DMS 273 (cell line): ENCODE results near the gene AP1G2.
"Not testable (repeated sequence)": the region's sequence is repeated elsewhere in the genome, so short reads cannot be mapped to it uniquely, and the experiment has no call there.

Source experiments
- DNase-seq: peaks from one replicate; lab custom pipeline; 2025; ENCODE audit not compliant: unreplicated experiment; lab: John Stamatoyannopoulos, UW

Gene AP1G2

DNA sequence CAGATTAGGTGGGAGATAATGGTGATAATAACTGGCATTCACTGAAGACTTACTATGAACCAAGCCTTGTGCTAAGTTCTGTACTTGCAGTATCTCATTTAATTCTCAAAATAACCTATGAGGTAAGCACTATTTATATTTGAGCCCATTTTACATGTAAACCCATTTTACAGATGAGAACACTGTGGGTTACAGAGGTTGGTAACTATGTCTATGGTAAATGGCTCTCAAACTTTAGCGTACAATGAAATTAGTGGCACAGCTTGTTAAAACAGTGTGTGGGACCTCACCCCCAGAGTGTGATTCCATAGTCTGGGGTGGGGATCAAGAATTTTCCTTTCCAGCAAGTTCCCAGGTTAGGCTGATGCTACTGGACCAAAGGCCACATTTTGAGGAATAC is 33.2 kb upstream of the AP1G2 start:
- DNase-seq = no peak

DNA sequence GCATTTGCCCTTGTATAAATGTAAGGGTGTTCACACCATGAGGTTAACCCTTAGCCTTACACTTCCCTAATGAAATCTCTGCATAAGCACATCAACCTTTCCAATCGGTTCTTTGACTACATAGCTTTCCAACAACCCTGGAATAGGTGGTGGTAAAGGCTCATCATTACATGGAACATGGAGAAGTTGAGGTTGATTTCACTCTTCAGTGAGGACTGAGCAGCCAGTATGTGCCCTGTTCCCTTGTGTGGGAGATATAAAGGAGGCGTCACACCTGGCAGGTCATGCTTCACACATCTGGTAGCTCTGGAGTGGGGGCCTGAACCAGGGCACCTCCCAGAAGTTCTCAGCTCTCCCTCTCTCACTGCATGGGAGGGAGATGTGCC is 32.7 kb upstream of the AP1G2 start:
- no peak for DNase-seq

DNA sequence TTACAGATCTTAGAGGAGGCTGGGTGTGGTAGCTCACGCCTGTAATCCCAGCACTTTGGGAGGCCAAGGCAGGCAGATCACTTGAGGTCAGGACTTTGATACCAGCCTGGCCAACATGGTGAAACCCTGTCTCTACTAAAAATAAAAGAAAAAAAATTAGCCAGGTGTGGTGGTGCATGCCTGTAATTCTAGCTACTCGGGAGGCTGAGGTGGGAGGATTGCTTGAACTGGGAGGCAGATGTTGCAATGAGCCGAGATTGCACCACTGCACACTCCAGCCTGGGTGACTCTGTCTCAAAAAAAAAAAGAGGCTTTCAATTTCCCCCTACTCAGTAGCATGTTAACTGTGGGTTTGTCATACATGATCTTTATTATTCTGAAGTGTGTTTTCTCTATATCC is 26.6 kb upstream of the AP1G2 start:
- not testable (repeated sequence) for DNase-seq

DNA sequence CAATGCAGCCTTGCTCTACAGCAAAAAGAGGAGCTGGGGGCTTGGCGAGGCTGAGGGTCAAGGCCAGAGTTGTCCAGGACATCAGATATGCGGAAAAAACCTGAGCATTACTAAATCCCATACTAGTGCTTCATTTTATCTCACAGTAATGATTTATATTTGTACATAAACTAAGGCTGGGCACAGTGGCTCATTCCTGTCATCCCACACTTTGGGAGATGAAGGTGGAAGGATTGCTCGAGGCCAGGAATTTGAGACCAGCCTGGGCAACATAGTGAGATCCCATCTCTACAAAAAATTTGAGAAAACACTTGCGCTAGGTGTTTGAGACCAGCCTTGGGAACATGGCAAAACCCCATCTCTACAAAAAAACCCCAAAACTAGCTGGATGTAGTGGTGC is 22.6 kb upstream of the AP1G2 start:
- DNase-seq = no peak

DNA sequence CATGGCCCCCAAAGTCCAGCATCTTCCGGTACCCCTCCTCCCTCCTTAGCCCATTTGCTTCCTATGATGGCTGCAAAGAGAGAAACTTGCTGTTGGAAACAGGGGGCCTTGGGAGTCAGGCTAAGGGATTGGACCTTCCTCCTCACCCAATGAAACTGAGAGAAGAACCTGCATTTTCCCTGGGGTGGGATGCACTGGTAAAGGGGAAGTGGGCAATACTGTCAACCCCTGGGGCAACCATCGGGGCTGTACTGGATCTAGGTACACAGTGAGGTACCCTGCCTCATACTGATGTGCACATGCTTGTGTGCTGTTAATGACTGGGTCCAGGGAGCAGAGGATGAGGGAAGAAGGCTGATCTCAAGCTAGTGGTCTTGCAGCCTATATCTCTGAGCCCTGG is 22.0 kb upstream of the AP1G2 start:
- no peak for DNase-seq

DNA sequence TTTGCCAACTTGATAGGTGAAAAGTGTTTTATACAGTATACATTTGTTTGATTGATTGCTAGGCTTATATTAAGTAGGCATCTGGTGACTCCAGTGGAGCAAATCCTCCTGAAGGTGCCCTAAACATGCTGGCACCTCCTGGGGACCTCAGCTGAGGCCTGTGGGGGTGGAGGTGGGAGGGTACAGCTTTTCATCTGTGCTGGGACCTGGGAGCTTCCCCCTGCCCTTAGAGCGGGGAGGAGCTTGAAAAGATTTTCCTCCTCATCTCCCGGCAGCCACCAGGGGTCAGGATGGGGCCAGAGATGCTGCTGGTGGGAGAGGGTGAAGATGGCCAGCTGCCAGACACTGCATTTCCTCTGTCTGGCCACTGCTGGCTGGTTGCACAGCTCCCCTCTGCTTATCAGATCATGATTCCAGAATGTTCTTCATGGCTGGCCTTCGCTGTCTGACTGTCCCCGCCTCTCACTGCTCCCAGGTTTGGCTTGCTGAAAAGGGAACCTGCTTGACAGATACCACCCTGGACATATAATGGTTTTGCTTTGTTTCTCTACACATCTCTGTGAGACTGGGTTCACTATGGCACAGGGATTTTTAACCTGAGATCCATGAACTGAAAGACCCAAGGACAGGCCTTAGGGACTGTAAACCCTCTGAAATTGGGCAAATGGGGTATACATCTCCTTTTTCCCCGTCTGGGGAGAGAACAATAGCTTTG is 21.4 kb upstream of the AP1G2 start:
- DNase-seq = peak; percentile 95

DNA sequence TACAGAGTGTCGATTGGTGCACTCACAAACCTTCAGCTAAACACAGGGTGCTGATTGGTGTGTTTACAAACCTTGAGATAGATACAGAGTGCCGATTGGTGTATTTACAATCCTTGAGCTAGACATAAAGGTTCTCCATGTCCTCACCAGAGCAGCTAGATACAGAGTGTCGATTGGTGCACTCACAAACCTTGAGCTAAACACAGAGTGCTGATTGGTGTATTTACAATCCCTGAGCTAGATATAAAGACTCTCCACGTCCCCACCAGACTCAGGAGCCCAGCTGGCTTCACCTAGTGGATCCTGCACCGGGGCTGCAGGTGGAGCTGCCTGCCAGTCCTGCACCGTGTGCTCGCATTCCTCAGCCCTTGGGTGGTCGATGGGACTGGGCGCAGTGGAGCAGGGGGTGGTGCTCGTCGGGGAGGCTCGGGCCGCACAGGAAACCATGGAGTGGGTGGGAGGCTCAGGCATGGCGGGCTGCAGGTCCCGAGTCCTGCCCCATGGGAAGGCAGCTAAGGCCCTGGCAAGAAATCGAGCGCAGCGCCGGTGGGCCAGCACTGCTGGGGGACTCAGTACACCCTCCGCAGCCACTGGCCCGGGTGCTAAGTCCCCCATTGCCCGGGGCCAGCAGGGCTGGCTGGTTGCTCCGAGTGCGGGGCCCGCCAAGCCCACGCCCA is 17.1 kb upstream of the AP1G2 start:
- DNase-seq = not testable (repeated sequence)

DNA sequence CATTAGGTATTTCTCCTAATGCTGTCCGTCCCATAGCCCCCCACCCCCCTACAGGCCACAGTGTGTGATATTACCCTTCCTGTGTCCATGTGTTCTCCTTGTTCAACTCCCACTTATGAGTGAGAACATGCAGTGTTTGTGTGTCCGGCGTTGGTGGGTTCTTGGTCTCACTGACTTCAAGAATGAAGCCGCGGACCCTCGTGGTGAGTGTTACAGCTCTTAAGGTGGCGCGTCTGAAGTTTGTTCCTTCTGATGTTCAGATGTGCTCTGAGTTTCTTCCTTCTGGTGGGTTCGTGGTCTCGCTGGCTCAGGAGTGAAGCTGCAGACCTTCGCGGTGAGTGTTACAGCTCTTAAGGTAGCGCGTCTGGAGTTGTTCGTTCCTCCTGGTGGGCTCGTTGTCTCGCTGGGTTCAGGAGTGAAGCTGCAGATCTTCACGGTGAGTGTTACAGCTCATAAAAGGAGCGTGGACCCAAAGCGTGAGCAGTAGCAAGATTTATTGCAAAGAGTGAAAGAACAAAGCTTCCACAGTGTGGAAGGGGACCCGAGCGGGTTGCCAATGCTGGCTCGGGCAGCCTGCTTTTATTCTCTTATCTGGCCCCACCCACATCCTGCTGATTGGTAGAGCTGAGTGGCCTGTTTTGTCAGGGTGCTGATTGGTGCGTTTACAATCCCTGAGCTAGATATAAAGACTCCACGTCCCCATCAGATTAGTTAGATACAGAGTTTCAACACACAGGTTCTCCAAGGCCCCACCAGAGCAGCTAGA is 16.4 kb upstream of the AP1G2 start:
- DNase-seq = not testable (repeated sequence)

DNA sequence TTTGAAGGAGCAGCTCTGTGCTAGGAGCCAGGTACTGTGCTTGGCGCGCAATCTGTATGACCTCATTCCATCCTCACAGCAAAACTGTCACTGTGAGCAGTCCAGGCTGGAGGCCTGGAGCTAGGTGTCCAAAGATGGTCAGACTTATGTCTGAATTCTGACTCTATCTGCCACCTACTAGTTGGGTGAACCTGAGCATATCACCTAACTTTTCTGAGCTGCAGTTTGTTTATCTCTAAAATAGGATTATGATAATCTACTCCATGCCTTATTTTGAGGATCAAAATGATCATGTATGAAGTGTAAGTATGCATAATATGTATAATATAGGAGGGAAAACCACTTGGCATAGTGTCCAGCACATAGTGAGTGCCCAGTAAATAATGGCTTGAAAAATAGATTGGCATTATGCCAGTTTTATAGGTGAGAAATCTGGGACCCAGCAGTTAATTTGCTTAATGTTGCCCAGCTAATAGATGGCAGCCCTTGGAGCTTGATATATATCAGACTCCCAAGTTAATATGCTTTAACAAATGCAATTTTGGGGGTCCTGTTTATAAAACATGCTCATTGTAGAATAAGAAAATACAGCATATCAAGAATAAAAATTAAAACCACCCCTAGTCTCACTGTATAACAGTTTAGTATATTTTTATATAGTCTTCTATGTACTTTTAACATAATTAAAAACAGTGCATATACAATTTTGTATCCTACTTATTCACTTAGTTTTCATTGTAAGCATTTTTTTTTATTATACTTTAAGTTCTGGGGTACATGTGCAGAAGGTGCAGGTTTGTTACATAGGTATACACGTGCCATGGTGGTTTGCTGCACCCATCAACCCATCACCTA is 15.5 kb upstream of the AP1G2 start:
- no peak for DNase-seq

DNA sequence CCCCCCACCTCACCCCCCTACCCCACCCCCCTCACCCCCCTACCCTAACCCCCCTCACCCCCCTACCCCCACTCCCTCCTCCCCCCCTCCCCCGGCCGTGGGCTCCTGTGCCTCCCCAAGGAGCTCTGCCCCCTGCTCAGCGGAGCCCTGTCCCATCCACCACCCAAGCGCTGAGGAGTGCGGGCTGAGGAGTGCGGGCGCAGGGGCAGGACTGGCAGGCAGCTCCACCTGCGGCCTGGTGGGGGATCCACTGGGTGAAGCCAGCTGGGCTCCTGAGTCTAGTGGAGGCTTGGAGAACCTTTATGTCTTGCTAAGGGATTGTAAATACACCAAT is 13.3 kb upstream of the AP1G2 start:
- DNase-seq = peak; percentile 18

DNA sequence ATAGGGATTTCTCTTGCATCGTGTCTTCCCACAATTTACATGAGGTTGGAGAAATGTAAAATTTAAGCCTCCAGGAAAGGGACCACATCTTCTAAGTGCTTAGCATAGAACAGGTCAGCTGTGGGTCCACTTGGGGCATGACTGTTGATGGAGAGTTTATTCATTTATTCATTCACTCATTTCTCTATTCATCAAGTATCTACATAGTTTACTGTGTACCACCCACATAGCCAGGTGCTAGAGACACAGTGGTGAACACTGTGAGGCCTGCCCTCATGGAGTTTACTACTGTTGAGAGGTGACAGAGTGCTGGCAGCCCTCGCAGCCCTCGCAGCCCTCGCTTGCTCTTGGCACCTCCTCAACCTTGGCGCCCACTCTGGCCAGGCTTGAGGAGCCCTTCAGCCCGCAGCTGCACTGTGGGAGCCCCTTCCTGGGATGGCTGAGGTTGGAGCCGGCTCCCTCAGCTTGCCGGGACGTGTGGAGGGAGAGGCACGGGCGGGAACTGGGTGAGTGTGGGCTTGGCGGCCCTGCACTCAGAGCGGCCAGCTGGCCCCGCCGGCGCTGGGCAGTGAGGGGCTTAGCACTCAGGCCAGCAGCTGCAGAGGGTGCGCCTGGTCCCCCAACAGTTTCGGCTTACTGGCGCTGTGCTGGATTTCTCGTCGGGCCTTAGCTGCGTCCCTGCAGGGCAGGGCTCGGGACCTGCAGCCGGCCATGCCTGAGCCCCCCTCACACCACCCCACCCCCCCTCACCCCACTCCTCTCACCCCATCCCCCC is 12.7 kb upstream of the AP1G2 start:
- DNase-seq = no peak

DNA sequence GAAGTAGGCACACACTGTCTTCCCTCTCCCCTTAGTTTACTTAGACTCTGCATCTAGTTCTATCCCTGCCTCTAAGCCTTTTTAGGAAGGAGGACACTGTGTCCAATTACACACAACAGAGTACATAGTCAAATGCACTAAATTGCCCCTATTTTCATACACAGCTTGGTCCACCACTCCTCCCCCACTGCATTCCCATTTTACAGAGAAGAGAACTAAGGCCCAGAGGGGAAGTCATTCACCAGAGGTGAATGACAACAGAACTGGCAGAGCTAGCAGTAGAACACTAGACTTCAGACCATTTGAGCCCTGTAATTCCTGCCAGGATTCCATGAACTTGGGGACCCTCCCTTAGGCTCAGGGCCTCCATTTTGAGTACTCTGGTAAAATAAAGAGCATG is 12.1 kb upstream of the AP1G2 start:
- no peak for DNase-seq

DNA sequence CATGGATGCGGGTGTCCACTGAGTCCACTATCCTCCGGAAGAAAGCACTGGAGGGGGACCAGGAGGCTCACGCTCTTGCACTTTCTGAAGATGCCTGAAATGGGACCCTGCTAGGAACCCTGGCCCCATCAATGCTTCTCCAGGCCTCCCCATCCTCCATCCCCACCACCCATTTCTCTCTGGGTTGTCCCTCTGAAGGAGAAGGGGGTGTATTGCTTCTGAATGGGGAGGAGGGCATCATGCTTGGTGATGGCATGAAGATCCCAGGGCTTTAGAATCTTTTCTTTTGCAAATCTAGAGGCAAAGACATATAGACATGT is 11.7 kb upstream of the AP1G2 start:
- no peak for DNase-seq

DNA sequence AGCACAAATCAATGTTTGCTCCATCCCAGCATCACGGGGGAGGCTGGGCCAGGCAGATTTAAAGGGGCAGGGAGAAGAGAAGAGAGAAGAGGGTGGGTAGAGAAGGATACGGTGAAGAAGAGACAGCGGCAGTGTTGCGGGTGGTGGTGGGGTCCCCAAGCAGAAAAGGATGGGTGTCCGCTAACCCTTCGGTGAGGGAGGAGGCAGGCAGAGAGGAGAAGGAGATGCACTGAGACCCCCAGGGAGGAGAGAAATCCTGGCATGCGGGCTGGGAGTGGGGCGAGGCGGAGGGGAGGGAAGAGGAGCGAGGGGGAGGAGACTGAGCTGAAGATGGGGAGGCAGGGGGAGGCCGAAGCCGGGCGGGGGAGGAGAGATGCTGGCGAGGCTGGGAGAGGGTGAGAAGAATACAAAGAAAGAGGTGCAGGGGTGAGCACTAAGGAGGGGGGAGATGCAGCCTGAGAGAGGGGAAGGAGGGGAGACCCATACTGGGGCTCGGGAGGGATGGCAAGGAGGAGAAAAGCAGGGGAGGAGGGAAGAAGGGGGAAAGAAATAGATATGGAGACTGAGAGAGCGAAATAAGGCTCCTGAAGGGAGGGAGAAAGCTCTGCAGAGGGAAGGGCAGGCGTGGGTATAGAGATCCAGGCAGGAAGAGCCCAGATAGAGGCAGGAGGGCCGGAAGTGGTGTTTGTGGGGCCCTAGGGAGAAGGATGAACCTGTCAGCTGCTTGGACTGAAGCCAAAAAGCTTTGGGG is 11.1 kb upstream of the AP1G2 start, which contains the start of gene JPH4:
Gene JPH4 (minus strand): TSS at position 231 of the 751 bp plus-strand sequence. CDS start 1,337 bp downstream, outside the sequence.
- no peak for DNase-seq

DNA sequence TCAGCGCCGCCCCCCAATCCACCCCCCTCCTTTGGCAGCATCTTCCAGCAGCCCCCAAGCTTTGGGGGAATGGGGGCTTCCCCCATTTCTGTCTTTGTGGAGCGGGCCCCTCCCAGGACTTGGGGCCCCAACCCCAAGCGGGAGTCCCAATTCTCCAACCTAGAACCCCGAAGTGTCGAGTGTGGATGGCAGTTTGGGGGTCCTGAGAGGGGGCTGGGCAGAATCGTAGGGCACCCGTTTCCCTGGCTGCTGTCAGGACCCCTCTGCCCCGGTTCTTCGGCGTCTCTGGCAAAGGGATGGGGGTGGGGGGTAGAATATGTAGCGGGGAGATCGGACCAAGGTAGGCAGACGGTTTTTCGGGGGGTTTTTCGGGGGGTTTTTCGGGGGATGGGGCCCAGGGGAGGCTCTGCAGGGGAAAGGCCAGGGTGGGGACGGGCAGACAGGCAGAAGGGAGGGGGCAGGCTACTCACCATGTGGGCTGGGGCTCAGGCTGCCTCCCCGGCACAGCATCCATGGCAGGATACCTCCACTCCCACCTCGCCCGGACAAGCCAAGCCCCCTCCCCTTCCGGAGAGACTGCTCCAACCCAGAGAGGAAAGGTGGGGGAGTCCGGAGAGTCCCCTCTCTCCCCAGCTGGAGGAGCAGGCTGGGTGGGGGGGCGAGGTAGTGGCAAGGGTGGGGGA is 10.3 kb upstream of the AP1G2 start:
- DNase-seq = no peak

DNA sequence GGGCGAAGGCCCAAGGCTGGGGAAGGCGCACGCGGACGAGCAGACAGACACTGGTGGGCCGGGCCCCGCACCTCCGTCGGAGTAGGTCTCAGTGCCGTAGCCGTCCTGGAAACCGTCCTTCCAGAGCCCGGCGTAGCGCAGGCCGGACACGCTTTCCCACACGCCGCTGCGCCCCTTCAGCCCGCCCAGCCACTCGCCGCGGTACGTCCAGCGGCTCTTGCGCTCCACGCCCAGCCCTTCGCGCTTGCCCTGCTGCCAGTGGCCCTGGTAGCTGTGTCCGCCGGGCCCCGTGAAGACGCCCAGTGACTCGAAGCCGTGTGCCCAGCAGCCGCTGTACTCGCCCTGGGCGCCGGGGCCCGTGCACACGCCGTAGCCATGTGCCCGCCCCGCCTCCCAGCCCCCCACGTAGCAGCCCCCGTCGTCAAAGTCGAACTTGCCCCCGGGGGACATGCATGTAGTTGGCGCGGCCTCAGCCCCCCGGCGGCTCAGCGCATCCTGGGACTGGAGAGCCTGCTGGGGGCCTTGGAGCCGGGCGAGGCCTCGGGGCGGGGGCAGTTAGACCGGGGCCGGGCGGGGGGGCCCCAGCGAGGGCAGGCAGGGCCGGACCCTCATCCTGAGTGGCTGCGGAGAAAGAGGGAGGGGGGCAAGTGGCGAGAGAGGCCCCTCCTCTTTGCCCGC is 9.6 kb upstream of the AP1G2 start:
- no peak for DNase-seq

DNA sequence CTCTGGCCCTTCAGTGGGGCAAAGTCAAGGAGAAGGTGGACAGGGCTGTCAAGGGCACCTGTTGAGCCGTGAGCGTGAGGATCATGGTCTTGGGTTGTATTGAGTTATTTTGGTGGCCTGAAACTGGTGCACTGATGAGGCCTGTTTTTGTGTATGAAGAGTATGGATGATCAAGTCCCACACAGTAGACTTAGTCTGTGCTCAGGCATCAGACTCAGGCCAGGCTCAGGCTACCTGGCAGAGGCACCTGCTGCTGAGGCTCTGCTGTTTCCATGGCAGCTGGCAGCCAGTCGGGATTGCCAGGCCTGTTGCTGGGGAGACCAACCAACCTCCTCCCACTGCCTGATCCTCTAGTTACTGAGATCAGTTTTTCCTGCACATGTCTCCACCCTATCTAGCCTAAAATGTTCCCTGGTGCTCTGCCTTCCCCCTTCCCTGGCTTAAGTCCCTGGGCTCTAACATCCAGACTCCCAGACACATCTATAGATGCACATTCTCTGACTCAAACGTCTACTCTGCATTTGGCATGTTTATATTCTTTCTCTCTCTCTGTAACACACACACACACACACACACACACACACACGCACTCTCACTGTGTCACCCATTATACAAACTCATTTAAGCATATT is 5.9 kb upstream of the AP1G2 start:
- peak; percentile 63 for DNase-seq

DNA sequence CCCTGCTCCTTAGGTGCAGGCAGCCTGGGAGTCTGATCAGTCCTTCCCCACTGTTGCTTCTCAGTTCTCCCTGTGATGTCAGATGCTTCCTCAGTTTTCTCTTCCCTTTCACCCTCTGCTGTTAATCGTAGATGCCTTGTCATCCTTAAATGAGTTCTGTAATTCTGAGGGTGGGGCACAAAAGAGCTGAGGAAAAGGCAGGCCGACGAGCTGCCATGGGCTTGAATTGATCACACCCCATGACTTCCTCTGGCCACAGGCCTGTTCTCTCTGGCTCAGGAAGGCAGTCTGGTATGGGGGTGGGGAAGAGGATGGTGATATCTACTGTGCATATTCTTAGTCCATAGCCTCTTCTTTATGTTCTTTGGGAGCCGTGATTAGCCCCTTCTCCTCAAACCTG is 5.2 kb upstream of the AP1G2 start:
- DNase-seq = no peak

DNA sequence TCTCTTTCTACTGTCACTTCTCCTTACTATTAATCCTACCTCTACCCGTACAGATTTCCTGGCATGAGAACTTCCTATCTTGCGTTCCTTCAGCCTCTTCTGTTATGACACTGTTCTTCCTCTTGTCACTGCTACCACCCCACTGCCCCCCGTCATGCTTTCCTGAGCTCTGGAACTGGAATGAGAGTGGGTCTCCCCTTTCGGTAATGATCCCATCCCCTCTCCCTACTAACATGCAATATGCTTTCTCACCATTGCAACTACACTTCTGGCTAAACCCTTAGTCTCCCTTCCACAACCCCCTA is 4.9 kb upstream of the AP1G2 start:
- no peak for DNase-seq
